ENCODE measurements around the gene NAGLU. TPM values are rescaled to one million over a fixed set of nuclear protein-coding genes. Genes with fewer than 3 reads are reported as not detected.
"Not testable (repeated sequence)": the region's sequence is repeated elsewhere in the genome, so short reads cannot be mapped to it uniquely, and the experiment has no call there.

NAGLU gene
- total RNA-seq, 1 experiment from 2014 or later: 49.3 TPM

- in situ Hi-C loops (cut with HindIII; ENCODE audit: low sequenced_read_pairs): loop anchor here (10.0 kb wide), 1 partner anchor 147 kb away; the partner anchor contains the start of genes CCR10 and CNTNAP1
- no peak for DNase-seq (ENCODE audit: low spot score)
Observed at GRCh38 chr17:42537826-42538451, 1.9 kb downstream of the NAGLU start.

GRCh38 chr17:42538482-42538881, 2.4 kb downstream of the NAGLU start:
- DNase-seq (ENCODE audit: low spot score): no peak

GRCh38 chr17:42540558-42540957, 4.5 kb downstream of the NAGLU start:
- in situ Hi-C loops (cut with HindIII; ENCODE audit: low sequenced_read_pairs); DNase-seq (ENCODE audit: low spot score): not testable (repeated sequence)

More at GRCh38 chr17:42538482-42538881, 2.4 kb downstream of the NAGLU start:
- in situ Hi-C loops (cut with HindIII; ENCODE audit: low sequenced_read_pairs): loop anchor here (10.0 kb wide), 1 partner anchor 146 kb away; the partner anchor contains the start of genes CCR10 and CNTNAP1

GRCh38 chr17:42541041-42541833, 5.2 kb downstream of the NAGLU start:
- DNase-seq (ENCODE audit: low spot score): no peak
- in situ Hi-C loops (cut with HindIII; ENCODE audit: low sequenced_read_pairs): no loop called here

- no peak for DNase-seq (ENCODE audit: low spot score)
- in situ Hi-C loops (cut with HindIII; ENCODE audit: low sequenced_read_pairs): no loop called here
Observed at GRCh38 chr17:42543190-42544079, 7.4 kb downstream of the NAGLU start.

GRCh38 chr17:42544874-42545283, 8.8 kb downstream of the NAGLU start:
- in situ Hi-C loops (cut with HindIII; ENCODE audit: low sequenced_read_pairs): no loop called here
- DNase-seq (ENCODE audit: low spot score): no peak

- DNase-seq (ENCODE audit: low spot score); in situ Hi-C loops (cut with HindIII; ENCODE audit: low sequenced_read_pairs): not testable (repeated sequence)
Observed at GRCh38 chr17:42545755-42546505, 9.9 kb downstream of the NAGLU start.

GRCh38 chr17:42547001-42547461, 11.0 kb downstream of the NAGLU start:
- in situ Hi-C loops (cut with HindIII; ENCODE audit: low sequenced_read_pairs): no loop called here
- no peak for DNase-seq (ENCODE audit: low spot score)

GRCh38 chr17:42547698-42548069, 11.6 kb downstream of the NAGLU start:
- in situ Hi-C loops (cut with HindIII; ENCODE audit: low sequenced_read_pairs): no loop called here
- no peak for DNase-seq (ENCODE audit: low spot score)

- DNase-seq (ENCODE audit: low spot score): peak; percentile 69
- in situ Hi-C loops (cut with HindIII; ENCODE audit: low sequenced_read_pairs): no loop called here
Observed at GRCh38 chr17:42548070-42548837, 12.2 kb downstream of the NAGLU start.

GRCh38 chr17:42548993-42549755, 13.1 kb downstream of the NAGLU start:
- in situ Hi-C loops (cut with HindIII; ENCODE audit: low sequenced_read_pairs): no loop called here
- DNase-seq (ENCODE audit: low spot score): no peak

GRCh38 chr17:42552736-42553135, 16.7 kb downstream of the NAGLU start, which contains the start of gene HSD17B1:
TSS of gene HSD17B1 (plus strand) at chr17:42552923. CDS start at chr17:42552934, 11 bp downstream.
- in situ Hi-C loops (cut with HindIII; ENCODE audit: low sequenced_read_pairs); DNase-seq (ENCODE audit: low spot score): not testable (repeated sequence)

GRCh38 chr17:42553161-42553818, 17.2 kb downstream of the NAGLU start:
- in situ Hi-C loops (cut with HindIII; ENCODE audit: low sequenced_read_pairs): no loop called here
- no peak for DNase-seq (ENCODE audit: low spot score)

GRCh38 chr17:42553866-42554249, 17.8 kb downstream of the NAGLU start:
- in situ Hi-C loops (cut with HindIII; ENCODE audit: low sequenced_read_pairs): no loop called here
- no peak for DNase-seq (ENCODE audit: low spot score)

- peak; percentile 88 for DNase-seq (ENCODE audit: low spot score)
Observed at GRCh38 chr17:42554250-42555121, 18.4 kb downstream of the NAGLU start.

GRCh38 chr17:42555122-42555622, 19.1 kb downstream of the NAGLU start:
- no peak for DNase-seq (ENCODE audit: low spot score)
- in situ Hi-C loops (cut with HindIII; ENCODE audit: low sequenced_read_pairs): no loop called here

More at GRCh38 chr17:42554250-42555121, 18.4 kb downstream of the NAGLU start:
- in situ Hi-C loops (cut with HindIII; ENCODE audit: low sequenced_read_pairs): no loop called here
